Loucy (cell line): ENCODE data around the gene ZNF597.

Experiments
- EZH2phosphoT487 ChIP-seq: fragments of 200-600 bp; IDR thresholded peaks from 2 replicates; pipeline ENCODE4 v1.6.1; 2018; ENCODE audit warnings: antibody characterized with exemption, mild to moderate bottlenecking, moderate library complexity, borderline replicate concordance
- TF ChIP-seq, protein P1 (sequence below): fragments of 200-600 bp; sonication (generic); conservative IDR thresholded peaks from 2 replicates; pipeline ENCODE4 v1.5.1; 2014; ENCODE audit warnings: mild to moderate bottlenecking, antibody characterized with exemption, low read length

DNA sequence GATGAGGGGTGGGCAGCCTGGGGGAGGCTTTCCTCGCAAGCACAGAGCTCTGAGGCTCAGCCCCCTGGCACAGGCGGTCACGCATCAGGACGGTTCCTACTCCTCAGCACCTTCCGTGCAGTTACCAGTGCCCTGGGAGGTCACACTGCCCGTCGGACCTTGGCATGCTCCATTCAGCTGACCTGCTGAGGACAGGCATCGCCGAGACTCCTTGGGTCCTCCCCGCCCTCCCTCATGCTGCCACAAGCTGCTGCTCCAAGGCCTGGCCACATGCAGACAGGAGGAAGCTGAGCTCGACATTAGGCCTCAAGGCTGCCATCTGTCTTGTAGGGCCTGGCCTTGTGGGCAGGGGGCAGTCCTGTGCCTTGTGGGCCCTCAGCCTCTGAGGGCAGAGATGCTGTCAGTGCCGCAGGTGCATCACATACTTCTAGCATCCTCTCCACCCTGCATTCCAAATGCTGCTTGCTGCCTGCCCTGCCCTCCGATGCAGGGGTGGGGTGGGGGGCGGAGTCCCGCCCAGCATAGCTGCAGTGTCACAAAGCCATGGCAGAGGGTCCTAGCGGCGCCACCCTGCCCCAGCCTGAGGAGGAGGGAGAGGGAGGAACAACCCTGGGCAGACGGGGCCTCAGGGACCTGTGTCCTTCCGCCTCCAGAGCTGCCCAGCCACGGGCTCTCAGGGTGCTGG lies 42.7 kb upstream of the ZNF597 start:
- TF ChIP-seq, protein P1, sequence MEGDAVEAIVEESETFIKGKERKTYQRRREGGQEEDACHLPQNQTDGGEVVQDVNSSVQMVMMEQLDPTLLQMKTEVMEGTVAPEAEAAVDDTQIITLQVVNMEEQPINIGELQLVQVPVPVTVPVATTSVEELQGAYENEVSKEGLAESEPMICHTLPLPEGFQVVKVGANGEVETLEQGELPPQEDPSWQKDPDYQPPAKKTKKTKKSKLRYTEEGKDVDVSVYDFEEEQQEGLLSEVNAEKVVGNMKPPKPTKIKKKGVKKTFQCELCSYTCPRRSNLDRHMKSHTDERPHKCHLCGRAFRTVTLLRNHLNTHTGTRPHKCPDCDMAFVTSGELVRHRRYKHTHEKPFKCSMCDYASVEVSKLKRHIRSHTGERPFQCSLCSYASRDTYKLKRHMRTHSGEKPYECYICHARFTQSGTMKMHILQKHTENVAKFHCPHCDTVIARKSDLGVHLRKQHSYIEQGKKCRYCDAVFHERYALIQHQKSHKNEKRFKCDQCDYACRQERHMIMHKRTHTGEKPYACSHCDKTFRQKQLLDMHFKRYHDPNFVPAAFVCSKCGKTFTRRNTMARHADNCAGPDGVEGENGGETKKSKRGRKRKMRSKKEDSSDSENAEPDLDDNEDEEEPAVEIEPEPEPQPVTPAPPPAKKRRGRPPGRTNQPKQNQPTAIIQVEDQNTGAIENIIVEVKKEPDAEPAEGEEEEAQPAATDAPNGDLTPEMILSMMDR, result no peak
- no peak for TF ChIP-seq EZH2phosphoT487
